ENCODE results near the gene TRPM1. TPM values are rescaled to one million over a fixed set of nuclear protein-coding genes. Genes with fewer than 3 reads are reported as not detected.

Gene TRPM1
- total and polyA plus RNA-seq, 2 donors (not counting 1 experiment from before 2014, with no cell fraction given), result not detected

DNA sequence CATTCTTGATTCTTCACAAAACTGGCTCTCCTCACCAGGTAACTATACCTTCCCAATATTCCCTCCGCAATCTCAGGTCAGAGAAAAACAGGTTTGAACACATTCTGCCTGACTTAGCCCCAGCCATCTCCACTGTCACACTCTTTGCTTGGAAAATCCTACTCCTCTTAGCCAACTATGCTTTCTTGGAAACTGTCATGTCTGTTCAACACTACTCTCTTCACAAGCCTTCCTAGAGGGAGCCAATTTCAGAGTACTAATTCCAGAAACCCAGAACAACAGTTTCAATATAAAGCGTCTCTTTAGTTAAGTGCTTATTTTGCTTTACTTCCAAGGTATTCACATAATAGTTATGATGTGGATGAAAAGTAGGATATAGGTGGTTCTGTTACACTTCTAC lies 131.8 kb downstream of the TRPM1 start:
- Histone ChIP-seq H4K20me1 (ENCODE audit: control insufficient read depth, extremely low read depth, insufficient read depth, low read length) (peaks cover 1% of the 10 kb centered on the region), H3K9me3 (ENCODE audit: control insufficient read depth, insufficient read depth, low read depth, low read length) (no peaks in the 10 kb centered on the region), H3K36me3 (ENCODE audit: control insufficient read depth, insufficient read depth, low read length) (peaks cover 3% of the 10 kb centered on the region), H2AFZ (ENCODE audit: low read length) (no peak overlapping the region), H3K27ac (ENCODE audit: insufficient read depth, low read length) (no peak overlapping the region), H3K4me1 (ENCODE audit: control insufficient read depth, extremely low read depth, insufficient read depth, low read length) (peaks cover 2% of the 10 kb centered on the region), H3K4me3 (replicated peaks in 1 of 4; ENCODE audit: control extremely low read depth in 1 of 4, insufficient read depth in 1 of 4, low read depth in 3 of 4, low read length in 4 of 4) (no peak overlapping the region), H3K9ac (ENCODE audit: insufficient read depth, low read length) (no peak overlapping the region), H3K4me2 (ENCODE audit: extremely low read depth, insufficient read depth, low read length) (no peak overlapping the region), H3K79me2 (ENCODE audit: control insufficient read depth, insufficient read depth, low read length) (no peaks in the 10 kb centered on the region), H3K27me3 (ENCODE audit: control insufficient read depth, insufficient read depth, low read length) (no peaks in the 10 kb centered on the region)
- no peak for DNase-seq (ENCODE audit: low read depth in 2 of 2)
- TF ChIP-seq EZH2 (IDR thresholded peaks at IDR 0.05; ENCODE audit: low read length, missing control alignments), result no peak
- TF ChIP-seq, protein P1, sequence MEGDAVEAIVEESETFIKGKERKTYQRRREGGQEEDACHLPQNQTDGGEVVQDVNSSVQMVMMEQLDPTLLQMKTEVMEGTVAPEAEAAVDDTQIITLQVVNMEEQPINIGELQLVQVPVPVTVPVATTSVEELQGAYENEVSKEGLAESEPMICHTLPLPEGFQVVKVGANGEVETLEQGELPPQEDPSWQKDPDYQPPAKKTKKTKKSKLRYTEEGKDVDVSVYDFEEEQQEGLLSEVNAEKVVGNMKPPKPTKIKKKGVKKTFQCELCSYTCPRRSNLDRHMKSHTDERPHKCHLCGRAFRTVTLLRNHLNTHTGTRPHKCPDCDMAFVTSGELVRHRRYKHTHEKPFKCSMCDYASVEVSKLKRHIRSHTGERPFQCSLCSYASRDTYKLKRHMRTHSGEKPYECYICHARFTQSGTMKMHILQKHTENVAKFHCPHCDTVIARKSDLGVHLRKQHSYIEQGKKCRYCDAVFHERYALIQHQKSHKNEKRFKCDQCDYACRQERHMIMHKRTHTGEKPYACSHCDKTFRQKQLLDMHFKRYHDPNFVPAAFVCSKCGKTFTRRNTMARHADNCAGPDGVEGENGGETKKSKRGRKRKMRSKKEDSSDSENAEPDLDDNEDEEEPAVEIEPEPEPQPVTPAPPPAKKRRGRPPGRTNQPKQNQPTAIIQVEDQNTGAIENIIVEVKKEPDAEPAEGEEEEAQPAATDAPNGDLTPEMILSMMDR (conservative IDR thresholded peaks at IDR 0.05 in 1 of 2, IDR thresholded peaks at IDR 0.05 in 1 of 2; ENCODE audit: low read depth in 1 of 2, low read length in 2 of 2), result no peak

DNA sequence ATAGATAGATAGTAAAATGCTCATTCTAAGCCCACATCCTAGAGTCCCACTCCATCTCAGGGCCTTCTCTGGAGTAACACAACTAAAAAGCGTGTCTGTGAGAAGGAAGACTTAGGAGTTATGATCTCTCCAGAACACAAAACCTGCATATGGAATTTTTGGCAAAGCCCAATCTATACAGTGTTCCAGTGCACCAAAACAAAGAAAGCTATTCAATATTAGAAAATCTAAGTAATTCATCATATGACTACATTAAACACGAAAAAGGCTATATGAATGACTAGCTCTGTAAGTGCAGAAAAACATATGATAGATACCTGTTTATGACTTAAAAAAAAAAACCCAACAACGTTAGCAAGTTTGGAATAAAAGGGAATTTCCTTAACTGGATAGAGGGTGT lies 137.8 kb downstream of the TRPM1 start:
- Histone ChIP-seq H3K9me3 (ENCODE audit: control insufficient read depth, insufficient read depth, low read depth, low read length) (no peaks in the 10 kb centered on the region), H3K27ac (ENCODE audit: insufficient read depth, low read length) (no peak overlapping the region), H3K4me1 (ENCODE audit: control insufficient read depth, extremely low read depth, insufficient read depth, low read length) (no peaks in the 10 kb centered on the region), H3K79me2 (ENCODE audit: control insufficient read depth, insufficient read depth, low read length) (no peaks in the 10 kb centered on the region), H3K4me2 (ENCODE audit: extremely low read depth, insufficient read depth, low read length) (no peak overlapping the region), H3K4me3 (replicated peaks in 1 of 4; ENCODE audit: control extremely low read depth in 1 of 4, insufficient read depth in 1 of 4, low read depth in 3 of 4, low read length in 4 of 4) (no peak overlapping the region), H3K9ac (ENCODE audit: insufficient read depth, low read length) (no peak overlapping the region), H2AFZ (ENCODE audit: low read length) (no peak overlapping the region), H3K36me3 (ENCODE audit: control insufficient read depth, insufficient read depth, low read length) (peaks cover 3% of the 10 kb centered on the region), H4K20me1 (ENCODE audit: control insufficient read depth, extremely low read depth, insufficient read depth, low read length) (no peaks in the 10 kb centered on the region), H3K27me3 (ENCODE audit: control insufficient read depth, insufficient read depth, low read length) (no peaks in the 10 kb centered on the region)
- TF ChIP-seq, protein P1 (conservative IDR thresholded peaks at IDR 0.05 in 1 of 2, IDR thresholded peaks at IDR 0.05 in 1 of 2; ENCODE audit: low read depth in 1 of 2, low read length in 2 of 2), result no peak
- TF ChIP-seq EZH2 (IDR thresholded peaks at IDR 0.05; ENCODE audit: low read length, missing control alignments), result no peak
- no peak for DNase-seq (ENCODE audit: low read depth in 2 of 2)

DNA sequence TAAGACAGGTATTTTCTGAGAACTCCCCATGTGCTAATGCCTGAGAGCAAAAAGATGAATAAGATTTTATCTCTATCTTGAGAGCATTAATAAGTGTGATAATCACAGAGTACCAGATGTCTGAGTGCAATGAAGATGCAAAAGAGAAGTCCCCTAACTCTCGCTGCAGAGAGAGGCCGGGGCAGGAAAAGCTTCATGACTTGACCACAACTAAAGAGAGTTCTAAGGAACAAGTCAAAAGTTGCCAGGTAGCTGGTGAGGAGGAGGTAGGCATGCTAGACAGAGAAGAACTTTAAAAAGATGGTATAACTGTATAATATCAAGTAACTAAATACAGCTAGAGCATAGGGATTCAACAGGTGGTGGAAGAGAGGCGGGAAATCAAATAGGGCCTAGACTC lies 138.9 kb downstream of the TRPM1 start:
- Histone ChIP-seq H3K4me3 (replicated peaks in 1 of 4; ENCODE audit: control extremely low read depth in 1 of 4, insufficient read depth in 1 of 4, low read depth in 3 of 4, low read length in 4 of 4) (no peak overlapping the region), H3K27me3 (ENCODE audit: control insufficient read depth, insufficient read depth, low read length) (no peaks in the 10 kb centered on the region), H3K79me2 (ENCODE audit: control insufficient read depth, insufficient read depth, low read length) (no peaks in the 10 kb centered on the region), H3K9ac (ENCODE audit: insufficient read depth, low read length) (no peak overlapping the region), H3K9me3 (ENCODE audit: control insufficient read depth, insufficient read depth, low read depth, low read length) (no peaks in the 10 kb centered on the region), H4K20me1 (ENCODE audit: control insufficient read depth, extremely low read depth, insufficient read depth, low read length) (no peaks in the 10 kb centered on the region), H2AFZ (ENCODE audit: low read length) (no peak overlapping the region), H3K36me3 (ENCODE audit: control insufficient read depth, insufficient read depth, low read length) (peaks cover 7% of the 10 kb centered on the region), H3K27ac (ENCODE audit: insufficient read depth, low read length) (no peak overlapping the region), H3K4me1 (ENCODE audit: control insufficient read depth, extremely low read depth, insufficient read depth, low read length) (no peaks in the 10 kb centered on the region), H3K4me2 (ENCODE audit: extremely low read depth, insufficient read depth, low read length) (no peak overlapping the region)
- DNase-seq (ENCODE audit: low read depth in 2 of 2), result no peak
- TF ChIP-seq, protein P1 (conservative IDR thresholded peaks at IDR 0.05 in 1 of 2, IDR thresholded peaks at IDR 0.05 in 1 of 2; ENCODE audit: low read depth in 1 of 2, low read length in 2 of 2), result no peak
- TF ChIP-seq EZH2 (IDR thresholded peaks at IDR 0.05; ENCODE audit: low read length, missing control alignments), result no peak

All from fibroblast of lung (primary cell).